SK-N-SH treated with all-trans-retinoic acid at 6 μM for 48 hours (cell line): ENCODE data around the gene LIAS.

Source experiments
- ARNTL ChIP-seq: fragments of 450-650 bp; formaldehyde crosslinking; IDR thresholded peaks from 2 replicates; pipeline ENCODE4 v1.5.0; 2020; ENCODE audit warnings: low read depth, mild to moderate bottlenecking, moderate library complexity, borderline replicate concordance
- BACH2 ChIP-seq: fragments of 250-450 bp; sonication (Bioruptor Pico); IDR thresholded peaks from 2 replicates; pipeline ENCODE4 v1.9.0; 2021; ENCODE audit warnings: mild to moderate bottlenecking, borderline replicate concordance
- CSDC2 ChIP-seq: fragments of 250-450 bp; sonication (Bioruptor Pico); IDR thresholded peaks from 2 replicates; pipeline ENCODE4 v1.5.0; 2020; ENCODE audit warnings: mild to moderate bottlenecking, moderate library complexity
- ESRRG ChIP-seq: fragments of 250-450 bp; sonication (Bioruptor Pico); IDR thresholded peaks from 2 replicates; pipeline ENCODE4 v1.6.1; 2021; ENCODE audit warnings: mild to moderate bottlenecking
- GLIS3 ChIP-seq: fragments of 250-450 bp; sonication (Bioruptor Pico); IDR thresholded peaks from 2 replicates; pipeline ENCODE4 v1.5.0; 2020; ENCODE audit warnings: mild to moderate bottlenecking, moderate library complexity
- RARB ChIP-seq: fragments of 250-450 bp; sonication (Bioruptor Pico); IDR thresholded peaks from 2 replicates; pipeline ENCODE4 v1.8.0; 2021; ENCODE audit warnings: mild to moderate bottlenecking, moderate library complexity
- TCF4 ChIP-seq: fragments of 250-450 bp; sonication (Bioruptor Pico); IDR thresholded peaks from 2 replicates; pipeline ENCODE4 v1.8.0; 2021; ENCODE audit warnings: mild to moderate bottlenecking, moderate library complexity, borderline replicate concordance
- TOX ChIP-seq: fragments of 250-450 bp; sonication (Bioruptor Pico); IDR thresholded peaks from 2 replicates; pipeline ENCODE4 v1.8.0; 2021; ENCODE audit warnings: mild to moderate bottlenecking, moderate library complexity, borderline replicate concordance
- ZC3H10 ChIP-seq: fragments of 250-450 bp; sonication (Bioruptor Pico); IDR thresholded peaks from 2 replicates; pipeline ENCODE4 v1.5.1; 2021; ENCODE audit warnings: mild to moderate bottlenecking, moderate library complexity
- ZFP3 ChIP-seq: fragments of 250-450 bp; sonication (Bioruptor Pico); IDR thresholded peaks from 2 replicates; pipeline ENCODE4 v1.5.0; 2020; ENCODE audit warnings: mild to moderate bottlenecking, moderate library complexity
- ZFP30 ChIP-seq: fragments of 450-650 bp; formaldehyde crosslinking; IDR thresholded peaks from 2 replicates; pipeline ENCODE4 v1.5.0; 2022; ENCODE audit warnings: mild to moderate bottlenecking, moderate library complexity
- ZNF565 ChIP-seq: fragments of 450-650 bp; formaldehyde crosslinking; conservative IDR thresholded peaks from 2 replicates; pipeline ENCODE4 v1.5.0; 2020; ENCODE audit warnings: low read depth, mild to moderate bottlenecking, moderate library complexity
- TF ChIP-seq, protein P1 (sequence below): fragments of 250-450 bp; sonication (Bioruptor Pico); IDR thresholded peaks from 2 replicates; pipeline ENCODE4 v1.5.1; 2020; ENCODE audit warnings: low read depth, mild to moderate bottlenecking, moderate library complexity
- TF ChIP-seq, protein P2 (sequence below): fragments of 250-450 bp; sonication (Bioruptor Pico); IDR thresholded peaks from 2 replicates; pipeline ENCODE4 v1.8.0; 2020; ENCODE audit warnings: mild to moderate bottlenecking, moderate library complexity, borderline replicate concordance

DNA sequence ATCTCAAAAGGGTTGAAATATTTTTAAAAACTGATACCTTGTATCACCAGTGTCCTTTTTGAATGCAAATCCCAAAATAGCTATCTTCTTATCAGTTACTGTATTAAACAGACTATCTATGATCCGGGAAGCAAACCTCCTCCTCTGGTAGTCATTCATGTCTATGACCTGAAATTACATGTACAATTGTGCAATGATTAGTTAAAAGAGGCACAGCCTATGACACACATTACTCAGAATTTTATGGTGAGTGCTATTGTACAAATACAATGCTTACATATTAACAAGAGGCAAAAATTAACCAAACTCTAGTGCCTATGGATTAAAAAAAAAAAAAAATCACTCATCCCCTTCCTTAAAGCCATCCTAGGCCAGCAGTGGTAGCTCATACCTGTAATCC, 46.7 kb downstream of the LIAS start:
- TF ChIP-seq, protein P1, sequence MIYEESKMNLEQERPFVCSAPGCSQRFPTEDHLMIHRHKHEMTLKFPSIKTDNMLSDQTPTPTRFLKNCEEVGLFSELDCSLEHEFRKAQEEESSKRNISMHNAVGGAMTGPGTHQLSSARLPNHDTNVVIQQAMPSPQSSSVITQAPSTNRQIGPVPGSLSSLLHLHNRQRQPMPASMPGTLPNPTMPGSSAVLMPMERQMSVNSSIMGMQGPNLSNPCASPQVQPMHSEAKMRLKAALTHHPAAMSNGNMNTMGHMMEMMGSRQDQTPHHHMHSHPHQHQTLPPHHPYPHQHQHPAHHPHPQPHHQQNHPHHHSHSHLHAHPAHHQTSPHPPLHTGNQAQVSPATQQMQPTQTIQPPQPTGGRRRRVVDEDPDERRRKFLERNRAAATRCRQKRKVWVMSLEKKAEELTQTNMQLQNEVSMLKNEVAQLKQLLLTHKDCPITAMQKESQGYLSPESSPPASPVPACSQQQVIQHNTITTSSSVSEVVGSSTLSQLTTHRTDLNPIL (CRISPR knock-in tag) = no peak
- TF ChIP-seq ZFP3 (CRISPR knock-in tag) = no peak
- no peak for TF ChIP-seq RARB (CRISPR knock-in tag)
- no peak for TF ChIP-seq GLIS3 (CRISPR knock-in tag)
- TF ChIP-seq TCF4 (CRISPR knock-in tag) = no peak
- TF ChIP-seq, protein P2, sequence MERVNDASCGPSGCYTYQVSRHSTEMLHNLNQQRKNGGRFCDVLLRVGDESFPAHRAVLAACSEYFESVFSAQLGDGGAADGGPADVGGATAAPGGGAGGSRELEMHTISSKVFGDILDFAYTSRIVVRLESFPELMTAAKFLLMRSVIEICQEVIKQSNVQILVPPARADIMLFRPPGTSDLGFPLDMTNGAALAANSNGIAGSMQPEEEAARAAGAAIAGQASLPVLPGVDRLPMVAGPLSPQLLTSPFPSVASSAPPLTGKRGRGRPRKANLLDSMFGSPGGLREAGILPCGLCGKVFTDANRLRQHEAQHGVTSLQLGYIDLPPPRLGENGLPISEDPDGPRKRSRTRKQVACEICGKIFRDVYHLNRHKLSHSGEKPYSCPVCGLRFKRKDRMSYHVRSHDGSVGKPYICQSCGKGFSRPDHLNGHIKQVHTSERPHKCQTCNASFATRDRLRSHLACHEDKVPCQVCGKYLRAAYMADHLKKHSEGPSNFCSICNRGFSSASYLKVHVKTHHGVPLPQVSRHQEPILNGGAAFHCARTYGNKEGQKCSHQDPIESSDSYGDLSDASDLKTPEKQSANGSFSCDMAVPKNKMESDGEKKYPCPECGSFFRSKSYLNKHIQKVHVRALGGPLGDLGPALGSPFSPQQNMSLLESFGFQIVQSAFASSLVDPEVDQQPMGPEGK (CRISPR knock-in tag) = no peak
- TF ChIP-seq ESRRG (CRISPR knock-in tag) = no peak
- no peak for TF ChIP-seq BACH2 (CRISPR knock-in tag)
- no peak for TF ChIP-seq ZFP30 (CRISPR knock-in tag)
- TF ChIP-seq ARNTL (CRISPR knock-in tag) = no peak
- no peak for TF ChIP-seq TOX
- TF ChIP-seq ZNF565 = no peak
- no peak for TF ChIP-seq ZC3H10 (CRISPR knock-in tag)
- no peak for TF ChIP-seq CSDC2
